GM13976 (cell line): ENCODE data around the gene EXOC3L4.
A peak's percentile ranks its signal among the peaks of the same experiment; 100 is the strongest.

Experiments
- DNase-seq: peaks from one replicate; pipeline ENCODE4 v3.0.0; 2012; ENCODE audit warnings: low spot score
- in situ Hi-C: fragments of 300-500 bp; cut with MboI; formaldehyde crosslinking; loops from one replicate; pipeline ENCODE4 v1.12.0; 2022; ENCODE audit warnings: low sequenced_read_pairs, mixed read lengths, inconsistent platforms; ENCODE audit not compliant: unreplicated experiment
- TF ChIP-seq, protein P1 (sequence below): IDR thresholded peaks from 2 replicates; pipeline ENCODE4 v1.5.1; 2012; ENCODE audit warnings: borderline replicate concordance, mild to moderate bottlenecking; ENCODE audit not compliant: insufficient read depth; ENCODE audit errors: extremely low read depth, missing control alignments, control extremely low read depth

The EXOC3L4 gene

GRCh38 chr14:103141117-103141796, 46.7 kb downstream of the EXOC3L4 start:
- peak; percentile 81 for DNase-seq
- in situ Hi-C loops, result no loop called here
- TF ChIP-seq, protein P1, sequence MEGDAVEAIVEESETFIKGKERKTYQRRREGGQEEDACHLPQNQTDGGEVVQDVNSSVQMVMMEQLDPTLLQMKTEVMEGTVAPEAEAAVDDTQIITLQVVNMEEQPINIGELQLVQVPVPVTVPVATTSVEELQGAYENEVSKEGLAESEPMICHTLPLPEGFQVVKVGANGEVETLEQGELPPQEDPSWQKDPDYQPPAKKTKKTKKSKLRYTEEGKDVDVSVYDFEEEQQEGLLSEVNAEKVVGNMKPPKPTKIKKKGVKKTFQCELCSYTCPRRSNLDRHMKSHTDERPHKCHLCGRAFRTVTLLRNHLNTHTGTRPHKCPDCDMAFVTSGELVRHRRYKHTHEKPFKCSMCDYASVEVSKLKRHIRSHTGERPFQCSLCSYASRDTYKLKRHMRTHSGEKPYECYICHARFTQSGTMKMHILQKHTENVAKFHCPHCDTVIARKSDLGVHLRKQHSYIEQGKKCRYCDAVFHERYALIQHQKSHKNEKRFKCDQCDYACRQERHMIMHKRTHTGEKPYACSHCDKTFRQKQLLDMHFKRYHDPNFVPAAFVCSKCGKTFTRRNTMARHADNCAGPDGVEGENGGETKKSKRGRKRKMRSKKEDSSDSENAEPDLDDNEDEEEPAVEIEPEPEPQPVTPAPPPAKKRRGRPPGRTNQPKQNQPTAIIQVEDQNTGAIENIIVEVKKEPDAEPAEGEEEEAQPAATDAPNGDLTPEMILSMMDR, result peak; percentile 78

DNA sequence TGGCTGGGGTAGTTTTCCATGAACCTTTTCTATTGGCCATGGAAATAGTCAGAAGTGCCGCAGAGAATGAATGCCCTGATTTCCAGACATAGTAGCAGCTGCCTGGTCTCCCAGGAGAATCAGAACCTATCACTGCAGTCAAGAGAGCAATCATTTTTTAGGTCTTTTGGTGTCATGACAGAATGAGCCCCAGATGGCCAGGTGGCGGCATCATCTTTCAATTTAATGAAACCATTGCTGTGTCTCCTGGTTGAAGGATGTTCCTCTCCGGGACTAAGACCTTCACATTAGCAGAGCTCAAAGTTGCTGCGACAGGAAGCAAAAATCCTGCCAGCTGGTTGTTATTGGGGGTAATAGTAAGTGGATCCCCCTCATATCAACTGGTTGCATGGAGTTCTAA, 47.5 kb downstream of the EXOC3L4 start:
- TF ChIP-seq, protein P1, result no peak
- in situ Hi-C loops, result no loop called here
- no peak for DNase-seq

- TF ChIP-seq, protein P1, result no peak
Observed at GRCh38 chr14:103142721-103143302, 48.3 kb downstream of the EXOC3L4 start.

GRCh38 chr14:103143506-103143905, 49.0 kb downstream of the EXOC3L4 start:
- TF ChIP-seq, protein P1, result no peak
- in situ Hi-C loops, result no loop called here
- no peak for DNase-seq

More at GRCh38 chr14:103142721-103143302, 48.3 kb downstream of the EXOC3L4 start:
- in situ Hi-C loops, result no loop called here
- DNase-seq, result no peak

GRCh38 chr14:103144085-103144484, 49.6 kb downstream of the EXOC3L4 start:
- TF ChIP-seq, protein P1, result no peak
- in situ Hi-C loops, result no loop called here
- no peak for DNase-seq

DNA sequence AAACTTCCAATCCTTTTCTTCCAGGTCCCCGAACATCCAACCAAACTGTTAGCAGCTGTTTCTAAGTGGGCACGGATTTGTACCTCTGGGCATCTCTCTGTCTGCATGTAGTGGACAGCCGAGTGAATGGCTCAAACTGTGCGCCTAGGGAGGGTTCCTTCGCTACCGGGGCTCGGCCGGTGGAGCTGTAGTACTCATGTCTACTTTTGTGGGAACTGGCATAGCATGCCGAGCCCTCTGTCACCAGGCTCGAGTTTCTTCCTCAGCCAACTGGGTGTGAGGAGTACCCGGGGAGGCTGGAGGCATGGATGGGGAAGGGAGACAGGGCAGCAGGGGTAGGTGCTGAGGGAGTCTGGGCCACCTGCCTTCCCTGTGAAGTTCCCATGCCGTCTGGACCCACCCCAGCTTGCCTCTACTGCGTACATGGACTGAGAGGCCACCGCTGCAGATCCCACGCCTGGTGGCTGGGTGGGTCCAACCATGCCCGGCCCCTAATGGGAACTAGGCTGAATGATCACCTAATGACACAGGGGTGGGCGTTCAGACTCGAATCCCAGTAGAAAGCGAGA, 51.7 kb downstream of the EXOC3L4 start:
- TF ChIP-seq, protein P1, result no peak
- DNase-seq, result no peak
- in situ Hi-C loops, result no loop called here
